Measurements from ENCODE around the gene MBD6. TPM values are rescaled to one million over a fixed set of nuclear protein-coding genes. Genes with fewer than 3 reads are reported as not detected.
"Not testable (repeated sequence)": the region's sequence is repeated elsewhere in the genome, so short reads cannot be mapped to it uniquely, and the experiment has no call there.

MBD6 gene
- total RNA-seq, 4 donors from 2014 or later, result 23.0 to 49.2 (median 40.9) TPM

- no peak overlapping the region for H3K27ac ChIP-seq
- no peaks in the 10 kb centered on the region for H3K9me3 ChIP-seq
- H3K36me3 ChIP-seq, result no peaks in the 10 kb centered on the region
- 87 to 88% methylated on average over 18 of the region's 18 CpGs for WGBS, 2 donors
- H3K4me3 ChIP-seq, result no peak overlapping the region
- H3K4me1 ChIP-seq, result no peaks in the 10 kb centered on the region
- no peak for DNase-seq (ENCODE audit: low spot score in 2 of 2)
- H3K27me3 ChIP-seq, result peaks cover 0 to 15% of the 10 kb centered on the region in 2 donors
- TF ChIP-seq POLR2A (IDR thresholded peaks at IDR 0.05), result no peak
- no peak for TF ChIP-seq CTCF (IDR thresholded peaks at IDR 0.05)
- no peak for TF ChIP-seq EP300 (IDR thresholded peaks at IDR 0.05)
Observed at GRCh38 chr12:57569858-57570257, 47.2 kb downstream of the MBD6 start.

GRCh38 chr12:57570438-57570837 lies 47.8 kb downstream of the MBD6 start:
- H3K27me3 ChIP-seq, result peaks cover 0 to 12% of the 10 kb centered on the region in 2 donors
- not testable (repeated sequence) for H3K27ac ChIP-seq; H3K36me3 ChIP-seq; DNase-seq (ENCODE audit: low spot score in 2 of 2); H3K4me1 ChIP-seq; H3K4me3 ChIP-seq; H3K9me3 ChIP-seq
- WGBS, 2 donors, result 82 to 84% methylated on average over 13 of the region's 13 CpGs

- Histone ChIP-seq H3K36me3 (no peaks in the 10 kb centered on the region), H3K27me3 (peaks cover 0 to 3% of the 10 kb centered on the region in 2 donors), H3K27ac (no peak overlapping the region), H3K4me1 (no peaks in the 10 kb centered on the region), H3K4me3 (no peak overlapping the region), H3K9me3 (no peaks in the 10 kb centered on the region)
- no peak for DNase-seq (ENCODE audit: low spot score in 2 of 2)
- TF ChIP-seq EP300 (IDR thresholded peaks at IDR 0.05) (no peak), CTCF (IDR thresholded peaks at IDR 0.05) (no peak), POLR2A (IDR thresholded peaks at IDR 0.05) (no peak)
- WGBS, 2 donors, result 86 to 89% methylated on average over 12 of the region's 12 CpGs
Observed at GRCh38 chr12:57571926-57572762, 49.5 kb downstream of the MBD6 start.

GRCh38 chr12:57574795-57575194 lies 52.2 kb downstream of the MBD6 start:
- no peaks in the 10 kb centered on the region for H3K4me1 ChIP-seq
- H3K9me3 ChIP-seq, result no peaks in the 10 kb centered on the region
- 78 to 81% methylated on average over 10 of the region's 10 CpGs for WGBS, 2 donors
- TF ChIP-seq POLR2A (IDR thresholded peaks at IDR 0.05) (no peak), CTCF (IDR thresholded peaks at IDR 0.05) (no peak), EP300 (IDR thresholded peaks at IDR 0.05) (no peak)
- H3K27me3 ChIP-seq, result no peaks in the 10 kb centered on the region
- H3K4me3 ChIP-seq, result no peak overlapping the region
- no peak for DNase-seq (ENCODE audit: low spot score in 2 of 2)
- no peaks in the 10 kb centered on the region for H3K36me3 ChIP-seq
- H3K27ac ChIP-seq, result no peak overlapping the region

GRCh38 chr12:57575771-57576612 lies 53.4 kb downstream of the MBD6 start:
- H3K36me3 ChIP-seq, result no peaks in the 10 kb centered on the region
- no peak overlapping the region for H3K27ac ChIP-seq
- H3K9me3 ChIP-seq, result no peaks in the 10 kb centered on the region
- 75 to 79% methylated on average over 12 of the region's 12 CpGs for WGBS, 2 donors
- no peaks in the 10 kb centered on the region for H3K4me1 ChIP-seq
- TF ChIP-seq POLR2A (IDR thresholded peaks at IDR 0.05) (no peak), CTCF (IDR thresholded peaks at IDR 0.05) (no peak), EP300 (IDR thresholded peaks at IDR 0.05) (no peak)
- no peak for DNase-seq (ENCODE audit: low spot score in 2 of 2)
- H3K4me3 ChIP-seq, result no peak overlapping the region
- H3K27me3 ChIP-seq, result no peaks in the 10 kb centered on the region
